ENCODE data around the gene CMPK1.

DNA sequence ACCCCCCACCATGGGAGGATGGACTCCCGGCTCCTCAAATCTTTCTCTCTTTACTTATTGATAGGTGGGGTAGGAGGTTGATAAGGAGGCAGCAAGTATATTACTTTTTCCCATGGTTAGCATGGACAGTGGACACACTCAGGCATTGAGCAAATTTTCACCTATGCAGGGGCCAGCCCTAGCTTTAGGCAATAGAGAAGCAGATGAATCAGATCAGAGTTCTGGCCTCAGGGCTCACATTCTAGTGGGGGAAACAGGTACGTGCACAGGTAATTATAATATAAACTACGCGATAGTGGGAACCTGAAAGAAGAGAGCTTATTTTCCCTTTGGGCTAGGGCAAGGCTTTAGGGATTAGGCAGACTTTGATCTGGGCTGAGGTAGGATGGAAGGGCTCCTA lies 69.0 kb downstream of the CMPK1 start:
- TF ChIP-seq, protein P1, sequence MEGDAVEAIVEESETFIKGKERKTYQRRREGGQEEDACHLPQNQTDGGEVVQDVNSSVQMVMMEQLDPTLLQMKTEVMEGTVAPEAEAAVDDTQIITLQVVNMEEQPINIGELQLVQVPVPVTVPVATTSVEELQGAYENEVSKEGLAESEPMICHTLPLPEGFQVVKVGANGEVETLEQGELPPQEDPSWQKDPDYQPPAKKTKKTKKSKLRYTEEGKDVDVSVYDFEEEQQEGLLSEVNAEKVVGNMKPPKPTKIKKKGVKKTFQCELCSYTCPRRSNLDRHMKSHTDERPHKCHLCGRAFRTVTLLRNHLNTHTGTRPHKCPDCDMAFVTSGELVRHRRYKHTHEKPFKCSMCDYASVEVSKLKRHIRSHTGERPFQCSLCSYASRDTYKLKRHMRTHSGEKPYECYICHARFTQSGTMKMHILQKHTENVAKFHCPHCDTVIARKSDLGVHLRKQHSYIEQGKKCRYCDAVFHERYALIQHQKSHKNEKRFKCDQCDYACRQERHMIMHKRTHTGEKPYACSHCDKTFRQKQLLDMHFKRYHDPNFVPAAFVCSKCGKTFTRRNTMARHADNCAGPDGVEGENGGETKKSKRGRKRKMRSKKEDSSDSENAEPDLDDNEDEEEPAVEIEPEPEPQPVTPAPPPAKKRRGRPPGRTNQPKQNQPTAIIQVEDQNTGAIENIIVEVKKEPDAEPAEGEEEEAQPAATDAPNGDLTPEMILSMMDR (conservative IDR thresholded peaks at IDR 0.05; ENCODE audit: low read length) = no peak
- TF ChIP-seq EZH2phosphoT487 (IDR thresholded peaks at IDR 0.05; ENCODE audit: borderline replicate concordance) = no peak

Data from Loucy (cell line).